HepG2 (cell line): ENCODE results near the gene TBC1D22A. TPM values are rescaled to one million over a fixed set of nuclear protein-coding genes. Genes with fewer than 3 reads are reported as not detected.

ENCODE experiments used
- HDAC1 ChIP-seq: sonication (generic); formaldehyde crosslinking; IDR thresholded peaks from 2 replicates; pipeline ENCODE4 v1.5.1; 2020; ENCODE audit warnings: mild to moderate bottlenecking, missing genetic modification reagents
- HNF4G ChIP-seq, 2 experiments: sonication (generic) in 1 of 2; formaldehyde crosslinking in 1 of 2; IDR thresholded peaks; 2 replicates each; pipeline versions ENCODE4 v1.4.0 to v1.6.1; 2011 to 2020; ENCODE audit warnings: borderline replicate concordance in 2 of 2, low read depth in 2 of 2, mild to moderate bottlenecking in 2 of 2, low read length in 1 of 2, missing genetic modification reagents in 1 of 2, moderate library complexity in 1 of 2
- JUN ChIP-seq: sonication (generic); formaldehyde crosslinking; IDR thresholded peaks from 2 replicates; pipeline ENCODE4 v1.4.0; 2020; ENCODE audit warnings: mild to moderate bottlenecking, missing genetic modification reagents
- KLF13 ChIP-seq: sonication (generic); formaldehyde crosslinking; IDR thresholded peaks from 2 replicates; pipeline ENCODE4 v1.4.0; 2020; ENCODE audit warnings: mild to moderate bottlenecking, missing genetic modification reagents
- NFE2L1 ChIP-seq: sonication (generic); formaldehyde crosslinking; IDR thresholded peaks from 2 replicates; pipeline ENCODE4 v1.4.0; 2020; ENCODE audit warnings: missing genetic modification reagents, mild to moderate bottlenecking, borderline replicate concordance
- PCBP2 ChIP-seq: fragments of 200-400 bp; formaldehyde crosslinking; optimal IDR thresholded peaks from 2 replicates; pipeline ENCODE3; 2018; ENCODE audit warnings: low read length, low read depth; ENCODE audit not compliant: poor library complexity, severe bottlenecking
- PHF21A ChIP-seq: sonication (generic); formaldehyde crosslinking; IDR thresholded peaks from 2 replicates; pipeline ENCODE4 v1.5.0; 2020; ENCODE audit warnings: mild to moderate bottlenecking, missing genetic modification reagents
- REST ChIP-seq, 2 experiments: IDR thresholded peaks; 2 replicates each; pipeline ENCODE4 v1.6.1; 2011 to 2012; ENCODE audit warnings: low read length in 2 of 2, borderline replicate concordance in 1 of 2, low read depth in 1 of 2, mild to moderate bottlenecking in 1 of 2, moderate library complexity in 1 of 2
- RFX1 ChIP-seq: fragments of 450-650 bp; IDR thresholded peaks from 2 replicates; pipeline ENCODE4 v1.6.1; 2017
- SAP130 ChIP-seq: IDR thresholded peaks from 2 replicates; pipeline ENCODE4 v1.6.1; 2016; ENCODE audit warnings: low read depth
- TCF7 ChIP-seq: sonication (generic); IDR thresholded peaks from 2 replicates; pipeline ENCODE4 v1.6.1; 2016; ENCODE audit warnings: antibody characterized with exemption, low read depth
- ZNF207 ChIP-seq: fragments of 450-650 bp; IDR thresholded peaks from 2 replicates; pipeline ENCODE4 v1.6.1; 2016; ENCODE audit warnings: antibody characterized with exemption, borderline replicate concordance
- ZNF282 ChIP-seq: fragments of 450-650 bp; IDR thresholded peaks from 2 replicates; pipeline ENCODE4 v1.6.1; 2018; ENCODE audit not compliant: partially characterized antibody
- ZNF766 ChIP-seq: sonication (generic); formaldehyde crosslinking; IDR thresholded peaks from 2 replicates; pipeline ENCODE4 v1.5.0; 2020; ENCODE audit warnings: missing genetic modification reagents, borderline replicate concordance
- ZZZ3 ChIP-seq: sonication (generic); formaldehyde crosslinking; IDR thresholded peaks from 2 replicates; pipeline ENCODE4 v1.4.0; 2020; ENCODE audit warnings: missing genetic modification reagents, mild to moderate bottlenecking, borderline replicate concordance
- polyA plus RNA-seq, 8 experiments: library from polyadenylated mRNA; depleted of rRNA in 3 of 8; stranded (reverse) in 7 of 8; unstranded in 1 of 8; fragments of >200 nt; fragmentation: Illumina TruSeq in 4 of 8; extraction: Trizol in 4 of 8; gene quantifications; 2 replicates each; pipeline versions ENCODE4 v1.2.1 to v1.2.3, GENCODE V29; 2011 to 2016; ENCODE audit warnings: low read depth in 4 of 8, missing spikeins in 1 of 8, mixed read lengths in 1 of 8; ENCODE audit not compliant: insufficient read depth in 1 of 8
- total RNA-seq, 5 experiments: library from RNA; depleted of rRNA; stranded (reverse); fragments of >200 nt; fragmentation: Illumina TruSeq; extraction: Trizol; gene quantifications; 2 replicates each; pipeline ENCODE4 v1.2.3, GENCODE V29; 2016; ENCODE audit warnings: low read depth in 1 of 5
- TF ChIP-seq, protein P1 (sequence below): sonication (generic); formaldehyde crosslinking; IDR thresholded peaks from 2 replicates; pipeline ENCODE4 v1.4.0; 2020; ENCODE audit warnings: mild to moderate bottlenecking, missing genetic modification reagents, borderline replicate concordance

TBC1D22A gene
- total and polyA plus RNA-seq, 2 of the 13 experiments (the other 11 are each of a cell fraction or from before 2014, with no cell fraction given): 17.3 to 18.0 TPM

DNA sequence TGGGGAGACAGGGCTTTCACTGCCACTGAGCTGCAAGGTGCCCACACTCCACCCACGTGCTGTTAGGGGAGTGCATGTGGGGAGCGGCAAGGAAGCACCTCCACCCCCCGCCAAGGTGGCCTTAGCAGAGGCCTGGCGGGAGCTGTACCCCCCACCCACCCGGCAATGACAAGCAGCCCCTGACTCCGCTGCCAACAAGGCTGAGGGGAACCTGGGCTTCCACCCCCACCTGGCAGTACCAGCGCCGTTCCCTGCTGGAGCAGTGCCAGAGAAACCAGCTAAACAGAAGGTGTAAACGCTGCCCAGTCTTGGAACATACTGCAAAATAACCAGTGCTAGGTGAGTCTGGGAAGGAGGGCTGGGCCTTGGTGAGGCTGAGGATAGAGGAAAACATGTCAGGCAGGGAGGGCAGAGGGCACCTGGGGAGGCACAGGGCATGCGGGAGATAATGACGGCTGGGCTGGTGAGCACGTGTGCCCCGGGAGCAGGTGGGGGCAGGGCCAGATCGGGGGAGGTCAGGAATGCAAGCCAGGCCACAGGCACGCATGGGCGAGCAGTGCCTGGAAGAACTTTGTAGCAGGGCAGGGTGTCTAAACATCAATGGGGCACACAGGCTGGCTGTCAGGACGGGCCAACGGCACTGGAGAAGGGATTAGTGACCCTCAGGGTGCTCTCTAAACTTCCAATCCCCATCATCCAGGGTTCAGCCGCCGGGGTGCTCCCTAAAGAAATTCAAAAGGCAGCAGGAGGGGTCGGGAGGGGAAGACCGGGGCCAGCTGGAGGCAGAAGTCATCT, 31.0 kb upstream of the TBC1D22A start (continued):
- TF ChIP-seq, protein P1, sequence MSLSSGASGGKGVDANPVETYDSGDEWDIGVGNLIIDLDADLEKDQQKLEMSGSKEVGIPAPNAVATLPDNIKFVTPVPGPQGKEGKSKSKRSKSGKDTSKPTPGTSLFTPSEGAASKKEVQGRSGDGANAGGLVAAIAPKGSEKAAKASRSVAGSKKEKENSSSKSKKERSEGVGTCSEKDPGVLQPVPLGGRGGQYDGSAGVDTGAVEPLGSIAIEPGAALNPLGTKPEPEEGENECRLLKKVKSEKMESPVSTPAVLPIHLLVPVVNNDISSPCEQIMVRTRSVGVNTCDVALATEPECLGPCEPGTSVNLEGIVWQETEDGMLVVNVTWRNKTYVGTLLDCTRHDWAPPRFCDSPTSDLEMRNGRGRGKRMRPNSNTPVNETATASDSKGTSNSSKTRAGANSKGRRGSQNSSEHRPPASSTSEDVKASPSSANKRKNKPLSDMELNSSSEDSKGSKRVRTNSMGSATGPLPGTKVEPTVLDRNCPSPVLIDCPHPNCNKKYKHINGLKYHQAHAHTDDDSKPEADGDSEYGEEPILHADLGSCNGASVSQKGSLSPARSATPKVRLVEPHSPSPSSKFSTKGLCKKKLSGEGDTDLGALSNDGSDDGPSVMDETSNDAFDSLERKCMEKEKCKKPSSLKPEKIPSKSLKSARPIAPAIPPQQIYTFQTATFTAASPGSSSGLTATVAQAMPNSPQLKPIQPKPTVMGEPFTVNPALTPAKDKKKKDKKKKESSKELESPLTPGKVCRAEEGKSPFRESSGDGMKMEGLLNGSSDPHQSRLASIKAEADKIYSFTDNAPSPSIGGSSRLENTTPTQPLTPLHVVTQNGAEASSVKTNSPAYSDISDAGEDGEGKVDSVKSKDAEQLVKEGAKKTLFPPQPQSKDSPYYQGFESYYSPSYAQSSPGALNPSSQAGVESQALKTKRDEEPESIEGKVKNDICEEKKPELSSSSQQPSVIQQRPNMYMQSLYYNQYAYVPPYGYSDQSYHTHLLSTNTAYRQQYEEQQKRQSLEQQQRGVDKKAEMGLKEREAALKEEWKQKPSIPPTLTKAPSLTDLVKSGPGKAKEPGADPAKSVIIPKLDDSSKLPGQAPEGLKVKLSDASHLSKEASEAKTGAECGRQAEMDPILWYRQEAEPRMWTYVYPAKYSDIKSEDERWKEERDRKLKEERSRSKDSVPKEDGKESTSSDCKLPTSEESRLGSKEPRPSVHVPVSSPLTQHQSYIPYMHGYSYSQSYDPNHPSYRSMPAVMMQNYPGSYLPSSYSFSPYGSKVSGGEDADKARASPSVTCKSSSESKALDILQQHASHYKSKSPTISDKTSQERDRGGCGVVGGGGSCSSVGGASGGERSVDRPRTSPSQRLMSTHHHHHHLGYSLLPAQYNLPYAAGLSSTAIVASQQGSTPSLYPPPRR (CRISPR knock-in tag): peak; percentile 89
- TF ChIP-seq REST (IDR thresholded peaks at IDR 0.05; ENCODE audit: borderline replicate concordance in 1 of 2, low read depth in 1 of 2, low read length in 2 of 2) (no peak; a peak in 1 of 4 replicates), KLF13 (CRISPR knock-in tag) (no peak), PHF21A (CRISPR knock-in tag) (peak; percentile 93), ZNF766 (CRISPR knock-in tag) (peak; percentile 61; the same call in 1 of the 2 replicates), PCBP2 (no peak), SAP130 (CRISPR knock-in tag) (peak; percentile 97), JUN (CRISPR knock-in tag) (0 out of 2 replicates have a peak, but pooled peaks have one; percentile 47), NFE2L1 (CRISPR knock-in tag) (no peak), HDAC1 (CRISPR knock-in tag) (peak; percentile 97), ZZZ3 (no peak; the same call in 1 of the 2 replicates), ZNF207 (no peak), RFX1 (no peak), TCF7 (no peak), ZNF282 (no peak), HNF4G (IDR thresholded peaks at IDR 0.05; ENCODE audit: borderline replicate concordance, low read depth, low read length) (peak; percentile 80; the same call in 1 of the 2 replicates), HNF4G (CRISPR knock-in tag; IDR thresholded peaks at IDR 0.05; ENCODE audit: borderline replicate concordance, low read depth) (peak; percentile 82; the same call in 1 of the 2 replicates)
